HG03565 (cell line): Measurements from ENCODE around the gene ARID4B.
A peak's percentile ranks its signal among the peaks of the same experiment; 100 is the strongest.
"Not testable (repeated sequence)": the region's sequence is repeated elsewhere in the genome, so short reads cannot be mapped to it uniquely, and the experiment has no call there.

Experiments used
- ATAC-seq: cut with Tn5 transposase; IDR thresholded peaks from one replicate; pipeline ENCODE4 v1.9.1; 2021; ENCODE audit warnings: mild to moderate bottlenecking, moderate library complexity; ENCODE audit not compliant: unreplicated experiment

ARID4B gene

GRCh38 chr1:235327559-235328270 is at the start of gene ARID4B:
ARID4B (minus strand) TSS chr1:235328179; CDS start chr1:235326919, 1,260 bp downstream.
- ATAC-seq, result peak; percentile 2

DNA sequence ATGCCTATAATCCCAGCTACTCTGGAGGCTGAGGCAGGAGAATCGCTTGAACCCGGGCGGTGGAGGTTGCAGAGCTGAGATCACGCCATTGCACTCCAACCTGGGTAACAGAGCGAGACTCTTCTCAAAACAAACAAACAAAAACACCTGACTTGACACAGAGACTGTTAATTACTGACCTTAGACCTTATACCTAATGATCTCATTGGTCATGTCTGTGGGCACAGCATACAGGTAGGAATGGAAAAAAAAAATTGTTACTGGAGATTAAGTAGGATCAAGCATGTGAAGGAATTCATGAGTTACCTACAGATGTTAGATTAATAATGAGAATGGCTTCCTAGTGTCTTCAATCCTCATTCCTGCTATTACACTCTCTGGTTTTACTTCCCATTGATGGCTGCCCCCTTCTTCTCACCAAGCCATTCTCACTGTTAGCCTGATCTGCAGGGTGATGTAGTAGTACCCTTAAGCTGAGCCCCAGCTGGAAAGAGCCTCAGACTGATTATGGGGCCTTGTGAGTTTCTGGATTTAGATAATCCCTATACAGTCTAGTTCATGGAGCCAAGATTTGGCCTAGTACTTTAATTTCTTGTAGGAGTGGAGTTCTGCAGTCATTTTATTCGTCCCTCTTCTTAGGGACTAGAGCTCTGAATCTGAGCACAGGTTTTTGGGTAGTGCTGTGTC is 48.1 kb upstream of the ARID4B start:
- no peak for ATAC-seq

GRCh38 chr1:235369802-235370201 is 41.8 kb upstream of the ARID4B start:
- ATAC-seq, result no peak

DNA sequence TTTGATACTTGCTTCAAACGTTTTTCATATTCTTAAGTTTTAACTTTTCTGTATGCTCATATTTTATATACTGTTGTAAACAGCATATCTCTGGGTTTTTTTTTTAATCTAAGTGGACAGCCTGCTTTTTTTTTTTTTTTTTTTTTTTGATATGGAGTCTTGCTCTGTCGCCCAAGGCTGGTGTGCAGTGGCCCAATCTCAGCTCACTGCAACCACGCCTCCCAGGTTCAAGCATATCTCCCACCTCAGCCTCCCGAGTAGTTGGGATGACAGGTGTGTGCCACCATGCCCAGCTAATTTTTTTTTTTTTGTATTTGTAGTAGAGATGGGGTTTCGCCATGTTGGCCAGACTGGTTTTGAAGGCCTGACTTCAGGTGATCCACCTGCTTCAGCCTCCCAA is 40.4 kb upstream of the ARID4B start:
- no peak for ATAC-seq

DNA sequence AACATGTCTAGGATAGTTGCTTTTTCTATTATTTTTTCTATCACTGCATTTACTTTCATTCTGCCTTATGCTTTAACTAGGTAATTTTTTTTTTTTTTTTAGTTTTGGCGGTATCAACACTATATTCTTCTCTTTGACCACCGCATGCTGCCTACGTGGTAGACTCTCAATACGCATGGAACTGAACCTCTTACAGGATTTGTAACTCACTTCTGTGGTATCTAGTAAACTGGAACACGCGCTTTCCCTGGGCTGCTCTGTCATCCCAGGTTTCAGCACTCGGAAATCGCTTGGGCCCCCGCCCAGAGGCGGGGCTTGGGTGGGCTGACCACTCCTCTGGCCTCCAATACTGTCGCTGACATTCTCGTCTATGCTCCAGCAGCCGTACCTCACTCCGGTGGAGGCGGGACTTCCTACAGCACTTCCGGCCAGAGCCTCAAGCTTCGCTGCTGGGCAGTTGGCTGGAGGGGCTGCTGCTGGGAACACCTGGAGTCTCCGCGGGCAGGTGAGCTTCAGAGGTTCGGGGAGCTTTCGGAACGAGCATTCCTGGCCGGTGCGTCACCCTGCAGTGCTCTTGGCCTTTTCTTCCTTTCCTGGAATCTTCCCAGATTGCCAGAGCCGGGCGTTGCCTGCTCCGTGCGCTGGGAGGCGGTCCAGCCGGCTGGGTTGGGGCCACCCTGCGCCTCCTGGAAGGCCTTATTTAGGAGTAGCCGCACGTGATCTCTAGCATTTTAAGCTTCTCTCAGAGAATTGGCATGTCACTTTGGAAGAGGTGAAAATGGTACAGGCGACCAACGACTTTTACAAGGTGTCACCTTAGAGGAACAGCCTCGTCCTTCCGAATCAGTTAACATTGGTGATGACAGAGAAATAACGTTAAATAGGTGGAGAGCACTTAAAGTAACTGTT is 39.3 kb upstream of the ARID4B start, which contains the start of gene TBCE:
TSS of gene TBCE (plus strand) at position 428 of the 909 bp plus-strand sequence. CDS start 12,623 bp downstream, outside the sequence.
- peak; percentile 100 for ATAC-seq

DNA sequence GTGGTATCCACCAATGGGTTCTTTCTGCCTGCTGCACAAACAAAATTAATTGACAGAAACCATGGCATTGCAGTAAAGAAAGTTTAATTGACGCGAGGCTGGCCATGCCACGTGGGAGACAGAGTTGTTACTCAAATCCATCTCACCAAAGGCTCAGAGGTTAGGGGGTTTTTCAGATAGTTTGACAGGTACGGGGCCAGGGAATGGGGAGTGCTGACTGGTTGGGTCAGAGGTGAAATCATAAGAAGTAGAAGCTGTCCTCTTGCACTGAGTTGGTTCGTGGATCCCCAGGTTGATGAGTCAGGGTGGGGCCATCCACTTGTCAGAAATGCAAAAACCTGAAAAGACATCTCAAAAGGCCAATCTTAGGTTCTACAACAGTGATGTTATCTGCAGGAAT is 38.3 kb upstream of the ARID4B start:
- ATAC-seq, result no peak

- ATAC-seq, result not testable (repeated sequence)
These were observed 36.2 kb upstream of the ARID4B start for GRCh38 chr1:235364189-235364588.

- ATAC-seq, result no peak
These were observed 30.9 kb upstream of the ARID4B start for GRCh38 chr1:235358899-235359298.

DNA sequence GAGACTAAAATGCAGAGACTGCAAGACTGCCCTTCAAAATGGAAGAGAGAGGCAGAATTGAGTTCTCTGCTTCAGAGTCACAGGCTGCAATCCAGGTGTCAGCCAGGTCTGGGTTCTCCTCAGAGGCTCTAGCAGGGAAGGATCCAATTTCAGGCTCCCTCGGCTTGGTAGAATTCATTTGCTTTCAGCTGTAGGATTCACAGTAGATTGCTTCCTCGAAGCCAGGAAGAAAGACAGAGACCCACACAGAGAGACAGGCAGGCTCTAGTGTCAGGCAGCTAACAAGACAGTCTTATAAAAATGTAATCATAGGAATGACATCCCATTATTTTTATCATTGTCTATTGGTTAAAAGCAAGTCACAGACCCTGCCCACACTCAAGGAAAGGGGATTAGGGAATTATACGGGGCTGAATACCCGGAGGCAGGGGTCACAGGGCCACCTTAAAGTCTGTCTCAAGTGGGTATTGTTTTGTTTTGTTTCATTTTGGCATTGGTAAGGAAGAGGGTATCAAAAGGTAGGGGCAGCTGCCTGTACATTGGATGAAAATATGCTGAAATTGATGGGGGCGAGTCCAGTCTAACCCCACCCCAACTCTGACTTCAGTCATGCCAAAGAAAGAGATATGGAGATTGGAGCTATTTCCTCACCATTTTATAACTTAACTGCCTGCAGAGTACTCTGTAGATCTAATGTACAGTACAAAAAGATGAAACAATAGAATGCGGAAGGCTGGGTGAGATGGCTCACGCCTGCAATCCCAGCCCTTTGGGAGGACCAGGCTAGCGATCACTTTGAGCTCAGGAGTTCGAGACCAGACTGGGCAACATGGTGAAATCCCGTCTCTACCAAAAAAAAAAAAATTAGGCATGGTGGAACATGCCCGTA is 29.8 kb upstream of the ARID4B start:
- ATAC-seq, result no peak

DNA sequence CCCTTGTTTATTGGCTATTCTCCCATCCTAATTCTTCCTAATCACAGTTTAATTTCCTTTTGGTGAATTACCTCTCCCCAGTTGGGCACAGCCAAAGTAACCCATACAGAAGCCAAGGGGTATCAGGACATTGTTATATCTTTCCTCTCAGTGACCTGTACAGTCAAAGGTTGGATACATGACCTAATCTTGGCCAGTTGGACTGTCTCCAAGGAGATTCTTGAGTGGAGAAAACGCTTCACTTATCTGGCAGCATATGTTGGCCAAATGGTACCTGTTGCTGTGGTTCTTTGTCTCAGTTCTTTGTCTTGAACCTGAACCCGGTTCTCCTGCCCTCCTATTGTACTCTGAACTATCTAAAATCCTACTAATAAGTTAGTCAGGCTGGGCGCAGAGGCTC is 23.9 kb upstream of the ARID4B start:
- no peak for ATAC-seq

GRCh38 chr1:235351441-235351840 is 23.5 kb upstream of the ARID4B start:
- ATAC-seq, result no peak

DNA sequence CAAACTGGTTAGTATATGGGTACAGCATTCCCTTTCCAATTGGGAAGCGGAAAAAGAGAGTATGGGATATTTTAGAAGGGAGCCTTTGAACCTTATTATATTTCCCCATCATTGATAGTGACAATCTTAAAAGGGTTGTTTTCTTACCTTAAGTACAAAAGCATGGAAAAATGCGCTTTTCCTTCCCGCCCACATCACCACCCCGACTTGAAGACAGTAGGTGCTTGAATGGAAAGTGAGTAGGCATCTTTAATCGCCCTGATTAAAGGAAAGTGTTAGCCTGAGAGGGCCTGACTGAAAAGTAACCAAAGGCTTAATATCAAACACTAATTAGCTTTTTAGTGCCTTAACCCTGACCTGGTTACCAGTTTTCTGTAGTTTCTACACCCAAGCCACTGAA is 15.7 kb upstream of the ARID4B start:
- no peak for ATAC-seq

- no peak for ATAC-seq
These were observed 14.5 kb upstream of the ARID4B start for GRCh38 chr1:235342471-235342870.

DNA sequence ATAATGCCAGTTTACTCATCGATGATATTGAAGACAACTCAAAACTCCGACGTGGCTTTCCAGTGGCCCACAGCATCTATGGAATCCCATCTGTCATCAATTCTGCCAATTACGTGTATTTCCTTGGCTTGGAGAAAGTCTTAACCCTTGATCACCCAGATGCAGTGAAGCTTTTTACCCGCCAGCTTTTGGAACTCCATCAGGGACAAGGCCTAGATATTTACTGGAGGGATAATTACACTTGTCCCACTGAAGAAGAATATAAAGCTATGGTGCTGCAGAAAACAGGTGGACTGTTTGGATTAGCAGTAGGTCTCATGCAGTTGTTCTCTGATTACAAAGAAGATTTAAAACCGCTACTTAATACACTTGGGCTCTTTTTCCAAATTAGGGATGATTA is 14.1 kb upstream of the ARID4B start:
- ATAC-seq, result no peak

- no peak for ATAC-seq
These were observed 13.4 kb upstream of the ARID4B start for GRCh38 chr1:235341334-235341733.

GRCh38 chr1:235339746-235340145 is 11.8 kb upstream of the ARID4B start:
- ATAC-seq, result no peak

GRCh38 chr1:235336903-235337302 is 8.9 kb upstream of the ARID4B start:
- ATAC-seq, result no peak

DNA sequence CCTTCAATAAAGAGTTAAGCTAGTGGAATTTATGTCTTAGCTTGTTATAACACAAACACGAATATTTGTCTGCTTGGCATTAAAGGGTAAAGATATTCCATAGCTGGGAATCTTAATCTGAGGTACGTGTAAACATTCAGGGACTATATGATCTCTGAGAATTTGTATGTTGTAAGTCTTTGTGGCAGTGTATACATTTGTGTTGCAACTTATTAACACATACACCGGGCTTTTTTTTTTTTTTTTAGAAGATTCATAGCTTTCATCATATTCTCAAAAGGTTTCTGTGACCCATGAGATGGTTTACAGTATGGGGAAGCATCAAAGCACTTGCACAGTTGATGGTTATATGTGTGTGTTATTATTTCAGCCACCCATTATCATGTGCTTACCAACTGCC is 3.4 kb upstream of the ARID4B start:
- ATAC-seq, result no peak

DNA sequence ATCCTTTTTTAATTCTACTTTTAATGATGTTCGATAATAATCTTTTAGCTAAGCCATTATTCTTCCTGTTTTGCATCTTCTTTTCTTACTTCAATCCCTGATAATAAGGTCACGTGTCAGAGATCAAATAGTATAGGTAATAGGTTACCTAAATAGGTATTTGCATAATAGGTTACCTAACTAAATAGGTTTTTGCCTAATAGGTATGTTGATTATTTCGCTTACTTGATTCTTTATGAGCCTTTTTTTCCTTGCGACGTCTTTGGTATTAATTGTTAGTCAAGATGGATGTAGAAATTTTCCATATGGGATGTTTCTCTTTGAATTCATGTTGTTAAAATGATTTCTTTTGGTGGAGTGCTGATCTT is 2.9 kb upstream of the ARID4B start:
- ATAC-seq, result no peak

GRCh38 chr1:235329139-235329902 is 1.3 kb upstream of the ARID4B start:
- peak; percentile 12 for ATAC-seq
